Neural cell (in vitro differentiated cells): Measurements from ENCODE around the gene ALMS1. TPM values are rescaled to one million over a fixed set of nuclear protein-coding genes. Genes with fewer than 3 reads are reported as not detected.

ENCODE experiments used
- H2AFZ ChIP-seq: fragments of 200-600, 300-800 bp; sonication (generic), shearing (Covaris generic); 2 replicates; pipeline ENCODE4 v1.6.0; 2014; ENCODE audit warnings: low read depth, mild to moderate bottlenecking, antibody characterized with exemption, low read length, moderate library complexity
- H3F3A ChIP-seq: fragments of 200-600 bp; shearing (Covaris generic); 2 replicates; pipeline ENCODE4 v1.6.1; 2016; ENCODE audit warnings: mild to moderate bottlenecking, moderate library complexity, mixed read lengths, antibody characterized with exemption, low read length; ENCODE audit not compliant: insufficient read depth, poor library complexity, severe bottlenecking
- H3K27ac ChIP-seq: fragments of 200-600, 300-800 bp; sonication (generic), shearing (Covaris generic); 2 replicates; pipeline ENCODE4 v1.5.1; 2014; ENCODE audit warnings: mild to moderate bottlenecking, low read length, moderate library complexity
- H3K27me3 ChIP-seq: fragments of 300-800, 200-600 bp; sonication (generic), shearing (Covaris generic); 2 replicates; pipeline ENCODE4 v1.6.0; 2014; ENCODE audit warnings: mild to moderate bottlenecking, low read depth, low read length, moderate library complexity; ENCODE audit not compliant: insufficient read depth
- H3K36me3 ChIP-seq: fragments of 300-800, 200-600 bp; sonication (generic), shearing (Covaris generic); 2 replicates; pipeline ENCODE4 v1.5.1; 2014; ENCODE audit warnings: mild to moderate bottlenecking, antibody characterized with exemption, low read length, moderate library complexity; ENCODE audit not compliant: insufficient read depth
- H3K4me2 ChIP-seq: fragments of 300-800, 200-600 bp; sonication (generic), shearing (Covaris generic); 2 replicates; pipeline ENCODE4 v1.6.0; 2014; ENCODE audit warnings: mild to moderate bottlenecking, low read length
- H3K4me3 ChIP-seq: fragments of 300-800, 200-600 bp; sonication (generic), shearing (Covaris generic); 2 replicates; pipeline ENCODE4 v1.5.1; 2014; ENCODE audit warnings: mild to moderate bottlenecking, low read length, moderate library complexity
- H3K79me2 ChIP-seq: fragments of 200-600 bp; shearing (Covaris generic); replicated peaks from 2 replicates; pipeline ENCODE4 v1.6.0; 2014; ENCODE audit warnings: mild to moderate bottlenecking, low read length, moderate library complexity; ENCODE audit not compliant: insufficient read depth
- H3K9ac ChIP-seq: fragments of 300-800, 200-600 bp; sonication (generic), shearing (Covaris generic); 2 replicates; pipeline ENCODE4 v1.6.1; 2016; ENCODE audit warnings: mild to moderate bottlenecking, low read length, mixed read lengths
- H3K9me2 ChIP-seq: fragments of 200-600 bp; shearing (Covaris generic); 2 replicates; pipeline ENCODE4 v1.6.1; 2016; ENCODE audit warnings: mild to moderate bottlenecking, low read length, mixed read lengths; ENCODE audit not compliant: insufficient read depth
- H3K9me3 ChIP-seq: fragments of 200-600, 300-800 bp; sonication (generic), shearing (Covaris generic); 2 replicates; pipeline ENCODE4 v1.6.1; 2016; ENCODE audit warnings: mild to moderate bottlenecking, mixed run types, low read length, moderate library complexity, mixed read lengths
- H4K20me1 ChIP-seq: fragments of 200-600 bp; shearing (Covaris generic); 2 replicates; pipeline ENCODE4 v1.6.1; 2016; ENCODE audit warnings: mild to moderate bottlenecking, mixed run types; ENCODE audit not compliant: insufficient read depth
- CTCF ChIP-seq: fragments of 450-650 bp; IDR thresholded peaks from 2 replicates; pipeline ENCODE4 v1.5.1; 2014; ENCODE audit warnings: antibody characterized with exemption, mild to moderate bottlenecking, moderate library complexity; ENCODE audit not compliant: poor library complexity, severe bottlenecking
- EP300 ChIP-seq: fragments of 450-650 bp; conservative IDR thresholded peaks from 2 replicates; pipeline ENCODE4 v1.6.1; 2014; ENCODE audit warnings: antibody characterized with exemption, mild to moderate bottlenecking, moderate library complexity; ENCODE audit not compliant: poor library complexity, severe bottlenecking
- EZH2 ChIP-seq: fragments of 200-600, 300-800 bp; shearing (Covaris generic), sonication (generic); IDR thresholded peaks from 2 replicates; pipeline ENCODE4 v1.6.1; 2014; ENCODE audit warnings: antibody characterized with exemption, low read length, borderline replicate concordance, mild to moderate bottlenecking; ENCODE audit not compliant: insufficient read depth, poor library complexity, severe bottlenecking
- MXI1 ChIP-seq: fragments of 450-650 bp; conservative IDR thresholded peaks from 2 replicates; pipeline ENCODE4 v1.6.1; 2014; ENCODE audit warnings: antibody characterized with exemption, mild to moderate bottlenecking; ENCODE audit not compliant: poor library complexity, severe bottlenecking
- POLR2AphosphoS5 ChIP-seq: IDR thresholded peaks from 2 replicates; pipeline ENCODE4 v1.6.1; 2012
- RAD21 ChIP-seq: fragments of 450-650 bp; conservative IDR thresholded peaks from 2 replicates; pipeline ENCODE4 v1.6.1; 2014; ENCODE audit warnings: antibody characterized with exemption, mild to moderate bottlenecking, moderate library complexity
- REST ChIP-seq: IDR thresholded peaks from 2 replicates; pipeline ENCODE4 v1.6.1; 2012; ENCODE audit warnings: borderline replicate concordance
- SMC3 ChIP-seq: fragments of 450-650 bp; conservative IDR thresholded peaks from 2 replicates; pipeline ENCODE4 v1.6.1; 2014; ENCODE audit warnings: antibody characterized with exemption, mild to moderate bottlenecking, moderate library complexity; ENCODE audit not compliant: poor library complexity
- TAF1 ChIP-seq: IDR thresholded peaks from 2 replicates; pipeline ENCODE4 v1.6.1; 2012; ENCODE audit warnings: low read depth
- polyA plus RNA-seq: library from polyadenylated mRNA; depleted of rRNA; stranded (reverse); fragments of >200 nt; gene quantifications from 2 replicates; pipeline ENCODE4 v1.2.3, GENCODE V29; 2014

The ALMS1 gene
- polyA plus RNA-seq, 1 donor from 2014 or later, result 12.2 TPM

GRCh38 chr2:73449404-73449803, 63.8 kb downstream of the ALMS1 start:
- H3K9me3 ChIP-seq, result no peaks in the 10 kb centered on the region
- TF ChIP-seq MXI1, result no peak
- no peak for TF ChIP-seq TAF1
- no peak for TF ChIP-seq SMC3
- TF ChIP-seq REST, result no peak
- no peak for TF ChIP-seq POLR2AphosphoS5
- TF ChIP-seq CTCF, result no peak
- TF ChIP-seq EZH2, result no peak
- TF ChIP-seq RAD21, result no peak
- no peak for TF ChIP-seq EP300
- no peaks in the 10 kb centered on the region for H3K27me3 ChIP-seq
- no peak overlapping the region for H2AFZ ChIP-seq
- H3K4me2 ChIP-seq, result no peak overlapping the region
- peaks cover 7% of the 10 kb centered on the region for H3K36me3 ChIP-seq
- no peaks in the 10 kb centered on the region for H3F3A ChIP-seq
- no peak overlapping the region for H3K27ac ChIP-seq
- no peak overlapping the region for H3K9ac ChIP-seq
- no peaks in the 10 kb centered on the region for H4K20me1 ChIP-seq
- no peaks in the 10 kb centered on the region for H3K9me2 ChIP-seq
- no peak overlapping the region for H3K4me3 ChIP-seq
- no peaks in the 10 kb centered on the region for H3K79me2 ChIP-seq

- H3K9me3 ChIP-seq, result no peaks in the 10 kb centered on the region
- no peak overlapping the region for H3K27ac ChIP-seq
- H3K4me3 ChIP-seq, result no peak overlapping the region
- no peaks in the 10 kb centered on the region for H4K20me1 ChIP-seq
- no peaks in the 10 kb centered on the region for H3F3A ChIP-seq
- H3K27me3 ChIP-seq, result no peaks in the 10 kb centered on the region
- no peak overlapping the region for H3K4me2 ChIP-seq
- H3K9ac ChIP-seq, result no peak overlapping the region
- H2AFZ ChIP-seq, result no peak overlapping the region
- peaks cover 7% of the 10 kb centered on the region for H3K36me3 ChIP-seq
- H3K9me2 ChIP-seq, result no peaks in the 10 kb centered on the region
- TF ChIP-seq MXI1 (no peak), RAD21 (no peak)
- H3K79me2 ChIP-seq, result no peaks in the 10 kb centered on the region
These were observed 65.8 kb downstream of the ALMS1 start for GRCh38 chr2:73451263-73451972.
